K562 (cell line): ENCODE data around the gene S100A7A. TPM values are rescaled to one million over a fixed set of nuclear protein-coding genes. Genes with fewer than 3 reads are reported as not detected.

Source experiments
- ATAC-seq: fragments of 200-7000 bp; cut with Tn5 transposase; 3 replicates; pipeline ENCODE4 v1.9.1; 2020; ENCODE audit warnings: moderate library complexity
- BruUV-seq: library from RNA; stranded (reverse); fragments of 400-500 nt; replicated peaks from 2 replicates; lab custom pipeline; 2021; lab: Mats Ljungman, UMichigan
- CTCF ChIA-PET: fragments of 300-600 bp; formaldehyde crosslinking; extraction: SDS; loops from one replicate; lab custom pipeline; 2021; ENCODE audit warnings: low intra/inter-chr PET ratio; lab: Yijun Ruan, JAX
- POLR2A ChIA-PET: fragments of 300-600, 350-650 bp; sonication (Branson Sonifier 250); formaldehyde crosslinking; extraction: SDS; loops from one replicate; lab custom pipeline; 2021; ENCODE audit warnings: antibody characterized with exemption, inconsistent platforms; lab: Yijun Ruan, JAX
- DNase-seq, 4 experiments: peaks; one replicate each; pipeline versions ENCODE4 v3.0.0 to v3.0.0-alpha.2; 2011 to 2018; ENCODE audit warnings: low spot score in 3 of 4, mixed read lengths in 3 of 4; ENCODE audit errors: extremely low read depth in 1 of 4
- FAIRE-seq: peaks from 2 replicates; lab custom pipeline; 2011; peaks lifted over from hg19 to GRCh38; lab: Jason Lieb, UNC
- H2AFZ ChIP-seq: 2 replicates; pipeline ENCODE4 v1.6.0; 2011; ENCODE audit warnings: low read depth, low read length, control low read depth, inconsistent platforms
- H3K27ac ChIP-seq: fragments of 200-600 bp; 3 replicates; pipeline ENCODE4 v1.8.0; 2011; ENCODE audit warnings: low read depth, mild to moderate bottlenecking, control low read depth, inconsistent platforms, low read length, moderate library complexity, mixed read lengths; ENCODE audit errors: extremely low read depth
- H3K27me3 ChIP-seq, 2 experiments: fragments of 300-600 bp in 1 of 2; 2 replicates in 1 of 2; 3 replicates in 1 of 2; pipeline versions ENCODE4 v1.6.0 to v1.8.0; 2011; ENCODE audit warnings: inconsistent platforms in 2 of 2, low read length in 2 of 2, mild to moderate bottlenecking in 1 of 2, mixed read lengths in 1 of 2, moderate library complexity in 1 of 2; ENCODE audit not compliant: control insufficient read depth in 2 of 2, insufficient read depth in 2 of 2
- H3K36me3 ChIP-seq: fragments of 300-600 bp; 3 replicates; pipeline ENCODE4 v1.8.0; 2011; ENCODE audit warnings: mild to moderate bottlenecking, low read length, inconsistent platforms; ENCODE audit not compliant: control insufficient read depth, insufficient read depth
- H3K4me1 ChIP-seq, 2 experiments: fragments of 200-600 bp in 1 of 2; replicated peaks in 1 of 2; 2 replicates in 1 of 2; 3 replicates in 1 of 2; pipeline versions ENCODE4 v1.5.1 to v1.8.0; 2011; ENCODE audit warnings: inconsistent platforms in 2 of 2, low read length in 2 of 2, mild to moderate bottlenecking in 1 of 2, mixed read lengths in 1 of 2, moderate library complexity in 1 of 2; ENCODE audit not compliant: control insufficient read depth in 2 of 2, insufficient read depth in 2 of 2
- H3K4me2 ChIP-seq: 2 replicates; pipeline ENCODE4 v1.6.1; 2011; ENCODE audit warnings: low read length, control low read depth, inconsistent platforms, mixed read lengths; ENCODE audit not compliant: insufficient read depth
- H3K4me3 ChIP-seq: fragments of 200-600 bp; sonication (generic), shearing (Covaris generic); 2 replicates; pipeline ENCODE4 v1.5.1; 2016; ENCODE audit warnings: control low read depth, inconsistent platforms
- H3K79me2 ChIP-seq: fragments of 200-600 bp; 3 replicates; pipeline ENCODE4 v1.8.0; 2011; ENCODE audit warnings: low read length, inconsistent platforms; ENCODE audit not compliant: control insufficient read depth, insufficient read depth
- H3K9ac ChIP-seq, 2 experiments: 2 replicates each; pipeline versions ENCODE4 v1.6.0 to v1.6.1; 2011; ENCODE audit warnings: low read depth in 2 of 2, low read length in 2 of 2, control low read depth in 1 of 2, inconsistent platforms in 1 of 2, mild to moderate bottlenecking in 1 of 2, mixed read lengths in 1 of 2; ENCODE audit not compliant: insufficient read depth in 1 of 2
- H3K9me1 ChIP-seq: one replicate; pipeline ENCODE4 v1.6.0; 2011; ENCODE audit warnings: inconsistent platforms, mild to moderate bottlenecking, low read length, moderate library complexity; ENCODE audit not compliant: control insufficient read depth, insufficient read depth
- H3K9me3 ChIP-seq: replicated peaks from 2 replicates; pipeline ENCODE4 v1.5.1; 2011; ENCODE audit warnings: low read depth, low read length, inconsistent platforms; ENCODE audit not compliant: control insufficient read depth, insufficient read depth
- H4K20me1 ChIP-seq: replicated peaks from 2 replicates; pipeline ENCODE4 v1.6.1; 2011; ENCODE audit warnings: low read length, inconsistent platforms, mixed read lengths; ENCODE audit not compliant: control insufficient read depth, insufficient read depth
- FOXK2 ChIP-seq, 2 experiments: fragments of 450-650 bp; IDR thresholded peaks in 1 of 2; conservative IDR thresholded peaks in 1 of 2; 2 replicates each; pipeline ENCODE4 v1.6.1; 2016; ENCODE audit warnings: low read depth in 2 of 2, mild to moderate bottlenecking in 1 of 2
- RAD21 ChIP-seq, 2 experiments: fragments of 250-450 bp in 1 of 2; fragments of 450-650 bp in 1 of 2; sonication (Bioruptor Pico) in 1 of 2; formaldehyde crosslinking in 1 of 2; IDR thresholded peaks in 1 of 2; conservative IDR thresholded peaks in 1 of 2; 2 replicates each; pipeline versions ENCODE4 v1.4.0 to v1.8.0; 2020 to 2022; ENCODE audit warnings: mild to moderate bottlenecking in 2 of 2, moderate library complexity in 1 of 2
- ZNF639 ChIP-seq, 2 experiments: fragments of 200-800 bp in 1 of 2; sonication (Bioruptor generic) in 1 of 2; sonication (generic) in 1 of 2; formaldehyde crosslinking in 1 of 2; IDR thresholded peaks in 1 of 2; conservative IDR thresholded peaks in 1 of 2; 2 replicates each; pipeline versions ENCODE4 v1.5.0 to v1.6.1; 2016 to 2020; ENCODE audit warnings: missing compliant biosample characterization in 1 of 2, missing genetic modification characterization in 1 of 2, missing genetic modification reagents in 1 of 2
- WGBS: fragments of 100-300 bp; shearing (Covaris generic); methylation state at CpG from one replicate; pipeline ENCODE4 v1.1.6; 2016; ENCODE audit warnings: low coverage, mixed read lengths; ENCODE audit not compliant: insufficient coverage; ENCODE audit errors: missing lambda C conversion rate; 5-methylcytosine and 5-hydroxymethylcytosine counted together
- in situ Hi-C: fragments of 300-500 bp; cut with MboI; formaldehyde crosslinking; loops from 4 replicates; pipeline ENCODE4 v1.15.0; 2018; ENCODE audit warnings: inconsistent platforms, mixed read lengths
- intact Hi-C: fragments of 100-400 bp; cut with micrococcal nuclease; formaldehyde crosslinking; loops from 2 replicates; pipeline ENCODE4 v1.14.2; 2022
- polyA plus RNA-seq, 8 experiments: library from polyadenylated mRNA; depleted of rRNA in 4 of 8; stranded (reverse) in 5 of 8; unstranded in 3 of 8; fragments of >200 nt; fragmentation: Nextera tagmentation in 2 of 8; fragmentation: Illumina TruSeq in 1 of 8; extraction: Ambion mirVana in 2 of 8; extraction: Trizol in 1 of 8; gene quantifications; 2 replicates each; pipeline versions ENCODE4 v1.2.1 to v1.2.3, GENCODE V29; 2011 to 2014; ENCODE audit warnings: inconsistent platforms in 1 of 8, missing spikeins in 1 of 8
- total RNA-seq, 7 experiments: library from RNA; depleted of rRNA in 6 of 7; stranded (reverse); fragments of >200 nt in 6 of 7; fragmentation: Illumina TruSeq in 2 of 7; extraction: Trizol in 2 of 7; gene quantifications; 2 replicates each; pipeline versions ENCODE4 v1.2.1 to v1.2.3, GENCODE V29; 2011 to 2021; ENCODE audit warnings: low replicate concordance in 1 of 7
- TF ChIP-seq, protein P1 (sequence below), 3 experiments: IDR thresholded peaks in 2 of 3; conservative IDR thresholded peaks in 1 of 3; 2 replicates each; pipeline ENCODE4 v1.5.1; 2011 to 2012; ENCODE audit warnings: low read length in 3 of 3, mild to moderate bottlenecking in 3 of 3, control low read depth in 2 of 3, improper control_type of control experiment in 1 of 3, inconsistent platforms in 1 of 3, low read depth in 1 of 3, mixed read lengths in 1 of 3, moderate library complexity in 1 of 3; ENCODE audit not compliant: insufficient read depth in 2 of 3
- TF ChIP-seq, protein P2 (sequence below): fragments of 450-650 bp; formaldehyde crosslinking; IDR thresholded peaks from 2 replicates; pipeline ENCODE4 v1.4.0; 2020; ENCODE audit warnings: mild to moderate bottlenecking, moderate library complexity

S100A7A gene
- total and polyA plus RNA-seq, 9 of the 15 experiments (the other 6 are each of a cell fraction or from before 2014, with no cell fraction given): not detected

DNA sequence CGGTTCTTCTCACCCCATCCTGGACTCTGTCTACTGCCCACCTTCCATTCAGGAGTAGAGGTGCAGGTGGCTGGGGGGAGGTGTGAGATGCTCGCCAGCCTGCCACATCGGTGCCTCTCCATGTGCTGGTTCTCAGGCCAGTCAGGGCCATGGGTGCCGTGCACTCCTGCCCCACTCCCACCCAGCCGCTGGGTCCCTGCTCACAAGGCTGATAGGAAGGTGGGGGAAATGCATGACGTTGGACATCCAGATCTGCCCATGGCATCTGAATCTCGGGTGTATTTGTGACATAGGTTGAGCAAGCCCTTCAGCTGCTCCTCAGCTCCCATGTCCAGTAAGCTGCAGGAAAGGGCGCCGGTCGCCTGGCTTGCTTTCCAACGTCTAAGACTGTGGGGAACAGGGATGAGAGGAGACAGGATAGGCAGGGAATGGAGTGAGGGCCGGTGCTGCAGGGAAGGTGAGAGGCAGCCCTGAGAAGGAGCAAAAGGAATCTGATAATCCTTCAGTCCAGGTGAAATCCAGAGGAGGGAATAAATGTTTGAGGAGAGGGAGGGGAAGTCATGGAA lies 11.8 kb downstream of the S100A7A start (continued):
- TF ChIP-seq FOXK2 (conservative IDR thresholded peaks at IDR 0.05 in 1 of 2, IDR thresholded peaks at IDR 0.05 in 1 of 2; ENCODE audit: low read depth in 2 of 2) (no peak), ZNF639 (CRISPR knock-in tag; conservative IDR thresholded peaks at IDR 0.05 in 1 of 2, IDR thresholded peaks at IDR 0.05 in 1 of 2) (no peak)

DNA sequence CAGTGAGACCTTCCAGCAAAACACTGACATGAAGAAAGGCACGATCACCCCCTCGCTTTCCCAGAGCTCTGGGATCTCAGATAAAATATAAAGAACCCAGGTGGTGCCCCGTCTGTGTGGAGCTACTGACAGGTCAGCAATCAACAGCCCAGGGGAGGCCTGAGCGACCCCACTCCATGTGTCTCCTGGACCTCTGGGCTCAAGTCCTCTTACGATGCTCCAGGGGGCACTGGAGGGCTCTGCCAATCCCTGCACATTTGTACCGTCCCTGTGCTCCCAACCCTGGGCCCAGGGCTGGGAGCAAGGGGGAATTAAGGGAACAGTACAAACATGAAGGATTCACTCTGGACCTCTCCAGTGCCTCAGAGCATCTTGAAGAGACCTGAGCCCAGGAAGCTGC lies 12.5 kb downstream of the S100A7A start:
- Histone ChIP-seq H3K27ac (no peak overlapping the region), H3K4me3 (no peak overlapping the region), H3K4me2 (no peak overlapping the region), H3K9me3 (no peaks in the 10 kb centered on the region), H3K4me1 (peaks cover 27 to 35% of the 10 kb centered on the region in 2 experiments), H3K27me3 (peaks cover 0 to 6% of the 10 kb centered on the region in 2 experiments; a peak in 3 of 5 replicates), H4K20me1 (peaks cover 8% of the 10 kb centered on the region), H3K9me1 (peaks cover 6% of the 10 kb centered on the region), H3K9ac (no peak overlapping the region), H3K36me3 (no peaks in the 10 kb centered on the region), H2AFZ (no peak overlapping the region), H3K79me2 (no peaks in the 10 kb centered on the region)
- FAIRE-seq (no peak), ATAC-seq (no peak), DNase-seq (no peak)
- intact Hi-C loops: loop anchor here (2.0 kb wide), 1 partner anchor 66 kb away; no protein-coding TSS in a partner anchor
- WGBS: 12% methylated on average over 5 of the region's 6 CpGs
- peak in 1 of 2 experiments; percentile 31; a peak in 2 of 4 replicates for TF ChIP-seq RAD21 (CRISPR knock-in tag; conservative IDR thresholded peaks at IDR 0.05 in 1 of 2, IDR thresholded peaks at IDR 0.05 in 1 of 2)
- TF ChIP-seq, protein P1, sequence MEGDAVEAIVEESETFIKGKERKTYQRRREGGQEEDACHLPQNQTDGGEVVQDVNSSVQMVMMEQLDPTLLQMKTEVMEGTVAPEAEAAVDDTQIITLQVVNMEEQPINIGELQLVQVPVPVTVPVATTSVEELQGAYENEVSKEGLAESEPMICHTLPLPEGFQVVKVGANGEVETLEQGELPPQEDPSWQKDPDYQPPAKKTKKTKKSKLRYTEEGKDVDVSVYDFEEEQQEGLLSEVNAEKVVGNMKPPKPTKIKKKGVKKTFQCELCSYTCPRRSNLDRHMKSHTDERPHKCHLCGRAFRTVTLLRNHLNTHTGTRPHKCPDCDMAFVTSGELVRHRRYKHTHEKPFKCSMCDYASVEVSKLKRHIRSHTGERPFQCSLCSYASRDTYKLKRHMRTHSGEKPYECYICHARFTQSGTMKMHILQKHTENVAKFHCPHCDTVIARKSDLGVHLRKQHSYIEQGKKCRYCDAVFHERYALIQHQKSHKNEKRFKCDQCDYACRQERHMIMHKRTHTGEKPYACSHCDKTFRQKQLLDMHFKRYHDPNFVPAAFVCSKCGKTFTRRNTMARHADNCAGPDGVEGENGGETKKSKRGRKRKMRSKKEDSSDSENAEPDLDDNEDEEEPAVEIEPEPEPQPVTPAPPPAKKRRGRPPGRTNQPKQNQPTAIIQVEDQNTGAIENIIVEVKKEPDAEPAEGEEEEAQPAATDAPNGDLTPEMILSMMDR (IDR thresholded peaks at IDR 0.05 in 2 of 3, conservative IDR thresholded peaks at IDR 0.05 in 1 of 3; ENCODE audit: insufficient read depth in 2 of 3, low read depth in 1 of 3, low read length in 3 of 3): peak in 2 of 3 experiments; percentile 9 to 21; a peak in 3 of 6 replicates
- TF ChIP-seq, protein P2, sequence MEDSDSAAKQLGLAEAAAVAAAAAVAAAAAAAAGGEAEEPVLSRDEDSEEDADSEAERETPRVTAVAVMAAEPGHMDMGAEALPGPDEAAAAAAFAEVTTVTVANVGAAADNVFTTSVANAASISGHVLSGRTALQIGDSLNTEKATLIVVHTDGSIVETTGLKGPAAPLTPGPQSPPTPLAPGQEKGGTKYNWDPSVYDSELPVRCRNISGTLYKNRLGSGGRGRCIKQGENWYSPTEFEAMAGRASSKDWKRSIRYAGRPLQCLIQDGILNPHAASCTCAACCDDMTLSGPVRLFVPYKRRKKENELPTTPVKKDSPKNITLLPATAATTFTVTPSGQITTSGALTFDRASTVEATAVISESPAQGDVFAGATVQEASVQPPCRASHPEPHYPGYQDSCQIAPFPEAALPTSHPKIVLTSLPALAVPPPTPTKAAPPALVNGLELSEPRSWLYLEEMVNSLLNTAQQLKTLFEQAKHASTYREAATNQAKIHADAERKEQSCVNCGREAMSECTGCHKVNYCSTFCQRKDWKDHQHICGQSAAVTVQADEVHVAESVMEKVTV (CRISPR knock-in tag): no peak
- in situ Hi-C loops: no loop called here
- ChIA-PET CTCF (no interaction called here), POLR2A (interaction anchor here (0.5 to 1.0 kb wide), 3 partner anchors 32 to 1479 kb away, joined by 3 read pairs; no protein-coding TSS in a partner anchor)
- no TSS peak for BruUV-seq
